ENCODE data around the gene TRAPPC8.
"Not testable (repeated sequence)": the region's sequence is repeated elsewhere in the genome, so short reads cannot be mapped to it uniquely, and the experiment has no call there.

TRAPPC8 gene

GRCh38 chr18:31857526-31858106 lies 85.3 kb downstream of the TRAPPC8 start:
- DNase-seq (ENCODE audit: low spot score) = no peak

GRCh38 chr18:31850844-31851243 lies 92.1 kb downstream of the TRAPPC8 start:
- no peak for DNase-seq (ENCODE audit: low spot score)

- DNase-seq (ENCODE audit: low spot score) = no peak
Observed at GRCh38 chr18:31840499-31840898, 102.4 kb downstream of the TRAPPC8 start.

- DNase-seq (ENCODE audit: low spot score) = no peak
Observed at GRCh38 chr18:31837879-31838278, 105.0 kb downstream of the TRAPPC8 start.

- no peak for DNase-seq (ENCODE audit: low spot score)
Observed at GRCh38 chr18:31835528-31836133, 107.3 kb downstream of the TRAPPC8 start.

GRCh38 chr18:31831903-31832302 lies 111.0 kb downstream of the TRAPPC8 start:
- no peak for DNase-seq (ENCODE audit: low spot score)

GRCh38 chr18:31830686-31831085 lies 112.2 kb downstream of the TRAPPC8 start:
- DNase-seq (ENCODE audit: low spot score) = no peak

- DNase-seq (ENCODE audit: low spot score) = no peak
Observed at GRCh38 chr18:31828613-31829012, 114.3 kb downstream of the TRAPPC8 start.

- not testable (repeated sequence) for DNase-seq (ENCODE audit: low spot score)
Observed at GRCh38 chr18:31826673-31827325, 116.1 kb downstream of the TRAPPC8 start.

GRCh38 chr18:31825772-31826171 lies 117.2 kb downstream of the TRAPPC8 start:
- DNase-seq (ENCODE audit: low spot score) = no peak

- DNase-seq (ENCODE audit: low spot score) = no peak
Observed at GRCh38 chr18:31821545-31822171, 121.3 kb downstream of the TRAPPC8 start.

- DNase-seq (ENCODE audit: low spot score) = no peak
Observed at GRCh38 chr18:31819925-31820229, 123.1 kb downstream of the TRAPPC8 start.

GRCh38 chr18:31819106-31819924 lies 123.6 kb downstream of the TRAPPC8 start:
- no peak for DNase-seq (ENCODE audit: low spot score)

GRCh38 chr18:31814132-31814531 lies 128.8 kb downstream of the TRAPPC8 start:
- no peak for DNase-seq (ENCODE audit: low spot score)

GRCh38 chr18:31810336-31811130 lies 132.4 kb downstream of the TRAPPC8 start:
- not testable (repeated sequence) for DNase-seq (ENCODE audit: low spot score)

GRCh38 chr18:31809049-31809448 lies 133.9 kb downstream of the TRAPPC8 start:
- not testable (repeated sequence) for DNase-seq (ENCODE audit: low spot score)

GRCh38 chr18:31801078-31801477 lies 141.8 kb downstream of the TRAPPC8 start:
- DNase-seq (ENCODE audit: low spot score) = no peak

- DNase-seq (ENCODE audit: low spot score) = not testable (repeated sequence)
Observed at GRCh38 chr18:31799257-31799656, 143.7 kb downstream of the TRAPPC8 start.

- no peak for DNase-seq (ENCODE audit: low spot score)
Observed at GRCh38 chr18:31798399-31798798, 144.5 kb downstream of the TRAPPC8 start.

- DNase-seq (ENCODE audit: low spot score) = no peak
Observed at GRCh38 chr18:31795747-31796146, 147.2 kb downstream of the TRAPPC8 start.

GRCh38 chr18:31793531-31793930 lies 149.4 kb downstream of the TRAPPC8 start:
- DNase-seq (ENCODE audit: low spot score) = no peak

- DNase-seq (ENCODE audit: low spot score) = no peak
Observed at GRCh38 chr18:31792580-31792911, 150.4 kb downstream of the TRAPPC8 start.

Measured in ecto neural progenitor cell (in vitro differentiated cells).